ENCODE data around the gene WDR81.
"Not testable (repeated sequence)": the region's sequence is repeated elsewhere in the genome, so short reads cannot be mapped to it uniquely, and the experiment has no call there.

Gene WDR81

GRCh38 chr17:1753767-1754429, 29.4 kb downstream of the WDR81 start:
- DNase-seq (ENCODE audit: low read depth): no peak

DNA sequence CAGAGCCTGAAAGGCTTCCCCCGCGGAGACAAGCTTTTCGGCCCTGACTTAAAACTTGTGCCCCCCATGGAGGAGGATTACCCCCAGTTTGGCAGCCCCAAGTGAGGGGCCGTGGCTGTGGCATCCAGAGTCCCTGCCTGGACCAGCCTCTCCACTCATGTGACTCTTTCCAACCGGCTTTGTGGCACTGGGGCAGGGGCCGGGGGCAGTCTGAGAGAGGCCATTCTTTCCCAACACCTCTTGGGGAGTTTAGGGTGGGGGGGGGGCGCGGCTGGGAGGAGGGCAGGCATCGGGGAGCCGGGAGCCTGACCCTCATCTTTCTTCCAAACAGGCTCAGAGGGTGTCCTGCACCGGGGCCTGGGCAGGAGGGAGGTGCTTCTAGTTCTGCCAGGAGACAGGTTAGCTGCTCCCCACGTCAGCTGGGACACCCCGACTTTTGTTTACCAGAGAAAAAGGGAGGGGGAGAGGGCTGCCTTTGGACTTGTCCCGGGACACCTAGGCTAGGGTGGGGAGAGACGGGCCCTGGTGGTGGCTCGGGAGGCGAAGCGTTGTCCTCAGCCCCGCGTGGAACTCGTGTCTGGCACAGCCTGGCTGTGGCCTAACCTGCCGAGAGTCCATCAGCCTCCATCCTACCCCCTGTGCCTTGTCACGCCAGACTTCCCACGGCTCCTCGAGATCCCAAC, 30.1 kb downstream of the WDR81 start:
- DNase-seq (ENCODE audit: low read depth): no peak

- DNase-seq (ENCODE audit: low read depth): no peak
These were observed 30.8 kb downstream of the WDR81 start for GRCh38 chr17:1755252-1755826.

- DNase-seq (ENCODE audit: low read depth): no peak
These were observed 31.3 kb downstream of the WDR81 start for GRCh38 chr17:1755827-1756262.

DNA sequence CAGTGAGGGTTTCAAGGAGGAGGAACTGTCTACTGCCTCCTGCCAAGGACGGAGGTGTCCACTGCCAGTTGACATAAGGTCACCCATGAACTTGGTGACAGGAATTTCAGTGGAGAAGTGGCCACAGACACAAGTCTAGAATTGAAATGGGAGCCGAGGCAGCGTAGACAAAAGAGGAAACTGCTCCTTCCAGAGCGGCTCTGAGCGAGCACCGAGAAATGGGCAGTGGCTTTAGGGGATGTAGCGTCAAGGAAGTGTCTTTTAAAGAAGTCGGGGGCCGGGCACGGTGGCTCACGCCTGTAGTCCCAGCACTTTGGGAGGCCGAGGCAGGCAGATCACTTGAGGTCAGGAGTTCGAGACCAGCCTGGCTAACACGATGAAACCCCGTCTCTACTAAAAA, 34.3 kb downstream of the WDR81 start:
- no peak for DNase-seq (ENCODE audit: low read depth)

DNA sequence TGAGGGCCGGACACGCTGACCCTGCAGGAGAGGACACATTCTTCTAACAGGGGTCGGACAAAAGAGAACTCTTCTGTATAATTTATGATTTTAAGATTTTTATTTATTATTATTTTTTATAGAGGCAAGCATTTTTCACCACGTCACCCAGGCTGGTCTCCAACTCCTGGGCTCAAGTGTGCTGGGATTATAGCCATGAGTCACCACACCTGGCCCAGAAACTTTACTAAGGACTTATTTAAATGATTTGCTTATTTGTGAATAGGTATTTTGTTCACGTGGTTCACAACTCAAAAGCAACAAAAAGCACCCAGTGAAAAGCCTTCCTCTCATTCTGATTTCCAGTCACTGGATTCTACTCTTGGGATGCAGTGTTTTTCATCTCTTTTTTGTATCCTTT, 35.0 kb downstream of the WDR81 start:
- DNase-seq (ENCODE audit: low read depth): no peak

GRCh38 chr17:1762233-1762900, 37.9 kb downstream of the WDR81 start:
- DNase-seq (ENCODE audit: low read depth): no peak

DNA sequence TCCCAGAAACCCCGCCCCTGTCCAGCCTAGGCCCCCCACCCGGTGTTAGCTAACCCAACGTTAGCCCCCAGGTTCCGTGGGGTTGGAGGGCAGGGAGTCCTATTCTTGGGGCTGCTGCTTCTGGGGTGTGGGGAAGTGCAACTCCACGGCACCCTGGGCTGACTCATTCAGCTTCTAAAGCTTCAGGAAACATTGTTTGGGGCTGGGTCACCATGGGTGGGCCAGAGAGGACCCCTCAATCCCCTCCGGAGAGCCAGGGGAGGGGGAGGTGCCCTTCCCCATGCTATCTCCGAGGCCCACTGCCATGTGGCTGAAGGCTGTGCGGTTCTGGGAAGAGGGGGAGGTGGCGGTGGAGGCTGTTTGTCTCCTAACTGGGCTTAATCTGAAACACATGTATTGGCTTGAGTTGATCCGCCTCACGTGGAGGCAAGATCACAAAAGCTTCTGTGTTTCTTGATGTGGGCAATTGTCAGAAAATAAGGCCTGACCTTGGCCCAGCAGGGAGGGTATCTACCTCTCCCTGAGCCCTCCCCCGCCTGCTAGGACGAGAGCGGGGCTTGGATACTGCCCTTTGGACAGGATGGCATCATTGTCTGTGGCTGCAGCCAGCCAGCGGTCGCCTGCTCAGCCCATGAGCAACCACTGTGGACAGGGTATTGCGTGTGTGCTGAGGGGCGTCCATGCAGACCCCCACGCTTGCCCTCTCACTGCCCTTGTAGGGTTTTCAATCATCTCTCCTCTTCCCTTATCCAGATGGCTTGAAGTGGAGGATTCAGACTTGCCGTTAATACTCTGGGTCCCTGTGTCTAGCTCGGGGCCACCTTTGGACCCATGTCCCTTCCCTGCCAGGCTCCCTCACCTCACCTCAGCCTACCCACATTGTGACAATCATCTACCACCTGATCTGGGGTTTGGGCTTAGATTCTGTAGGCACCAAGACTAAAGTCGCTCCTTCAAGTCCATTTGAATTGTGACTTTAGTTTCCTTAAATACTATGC, 38.7 kb downstream of the WDR81 start:
- no peak for DNase-seq (ENCODE audit: low read depth)

DNA sequence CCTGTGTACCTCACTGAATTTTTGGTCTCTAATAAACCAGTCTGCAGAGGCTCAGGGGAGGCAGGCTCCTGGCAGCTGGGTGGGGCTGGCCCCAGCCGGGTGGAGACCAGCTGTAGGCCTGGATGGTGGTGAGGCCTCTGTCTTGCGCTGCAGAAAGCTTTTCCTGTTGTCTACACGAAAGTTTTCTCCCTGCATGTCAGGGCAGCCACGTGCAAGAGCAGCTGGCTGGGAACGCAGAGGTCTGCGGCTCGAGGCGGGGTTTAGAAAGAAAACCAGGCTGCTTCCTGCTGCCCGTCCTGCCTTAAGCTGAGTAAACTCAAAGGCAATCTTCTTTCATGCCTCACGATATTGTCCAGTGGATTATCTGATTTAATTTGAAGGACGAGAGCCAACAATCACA, 39.8 kb downstream of the WDR81 start:
- DNase-seq (ENCODE audit: low read depth): peak; percentile 8

GRCh38 chr17:1764705-1765104, 40.2 kb downstream of the WDR81 start:
- DNase-seq (ENCODE audit: low read depth): not testable (repeated sequence)

GRCh38 chr17:1765576-1765975, 41.1 kb downstream of the WDR81 start:
- no peak for DNase-seq (ENCODE audit: low read depth)

DNA sequence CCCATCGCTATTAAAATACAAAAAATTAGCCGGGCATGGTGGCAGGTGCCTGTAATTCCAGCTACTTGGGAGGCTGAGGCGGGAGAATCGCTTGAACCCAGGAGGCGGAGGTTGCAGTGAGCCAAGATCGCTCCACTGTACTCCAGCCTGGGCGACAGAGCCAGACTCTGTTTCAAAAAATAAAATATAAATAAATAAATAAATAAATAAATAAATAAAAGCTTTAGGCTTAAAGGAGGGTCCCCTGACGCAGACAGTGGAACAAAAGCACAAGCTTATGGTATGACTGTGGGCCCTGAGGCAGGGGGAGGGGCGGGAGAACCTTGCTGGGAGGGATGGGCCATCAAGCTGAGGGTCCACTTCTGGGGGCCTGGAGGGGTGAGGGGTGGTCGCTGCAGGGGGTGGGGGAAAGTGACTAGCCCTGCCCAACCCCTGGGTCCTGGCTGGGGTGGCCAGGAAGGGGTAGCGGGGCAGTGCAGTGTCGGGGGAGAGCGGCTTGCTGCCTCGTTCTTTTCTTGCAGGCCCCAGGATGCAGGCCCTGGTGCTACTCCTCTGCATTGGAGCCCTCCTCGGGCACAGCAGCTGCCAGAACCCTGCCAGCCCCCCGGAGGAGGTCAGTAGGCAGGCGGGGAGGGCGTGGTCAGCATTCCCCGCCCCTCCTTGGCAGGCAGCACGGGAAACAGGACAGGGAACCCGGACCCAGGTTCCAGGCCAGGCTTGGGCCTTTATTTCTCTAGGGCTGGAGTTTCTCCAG, 42.1 kb downstream of the WDR81 start:
- no peak for DNase-seq (ENCODE audit: low read depth)

- DNase-seq (ENCODE audit: low read depth): no peak
These were observed 42.9 kb downstream of the WDR81 start for GRCh38 chr17:1767358-1767757.

- no peak for DNase-seq (ENCODE audit: low read depth)
These were observed 45.4 kb downstream of the WDR81 start for GRCh38 chr17:1769822-1770477.

DNA sequence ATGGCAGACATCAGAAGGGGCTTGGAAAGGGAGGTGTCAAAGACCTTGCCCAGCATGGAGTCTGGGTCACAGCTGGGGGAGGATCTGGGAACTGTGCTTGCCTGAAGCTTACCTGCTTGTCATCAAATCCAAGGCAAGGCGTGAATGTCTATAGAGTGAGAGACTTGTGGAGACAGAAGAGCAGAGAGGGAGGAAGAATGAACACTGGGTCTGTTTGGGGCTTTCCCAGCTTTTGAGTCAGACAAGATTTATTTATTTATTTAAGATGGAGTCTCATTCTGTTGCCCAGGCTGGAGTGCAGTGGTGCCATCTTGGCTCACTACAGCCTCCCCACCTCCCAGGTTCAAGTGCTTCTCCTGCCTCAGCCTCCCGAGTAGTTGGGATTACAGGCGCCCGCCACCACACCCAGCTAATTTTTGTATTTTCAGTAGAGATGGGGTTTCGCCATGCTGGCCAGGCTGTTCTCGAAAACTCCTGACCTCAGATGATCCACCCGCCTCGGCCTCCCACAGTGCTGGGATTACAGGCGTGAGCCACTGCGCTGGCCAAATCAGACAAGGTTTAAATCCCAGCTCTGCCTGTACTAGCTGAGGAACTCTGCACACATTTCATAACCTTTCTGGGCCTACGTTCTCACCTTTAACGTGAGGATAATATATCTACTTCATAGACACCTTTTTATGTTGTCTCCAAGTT, 48.6 kb downstream of the WDR81 start:
- DNase-seq (ENCODE audit: low read depth): not testable (repeated sequence)

- no peak for DNase-seq (ENCODE audit: low read depth)
These were observed 49.2 kb downstream of the WDR81 start for GRCh38 chr17:1773696-1774181.

DNA sequence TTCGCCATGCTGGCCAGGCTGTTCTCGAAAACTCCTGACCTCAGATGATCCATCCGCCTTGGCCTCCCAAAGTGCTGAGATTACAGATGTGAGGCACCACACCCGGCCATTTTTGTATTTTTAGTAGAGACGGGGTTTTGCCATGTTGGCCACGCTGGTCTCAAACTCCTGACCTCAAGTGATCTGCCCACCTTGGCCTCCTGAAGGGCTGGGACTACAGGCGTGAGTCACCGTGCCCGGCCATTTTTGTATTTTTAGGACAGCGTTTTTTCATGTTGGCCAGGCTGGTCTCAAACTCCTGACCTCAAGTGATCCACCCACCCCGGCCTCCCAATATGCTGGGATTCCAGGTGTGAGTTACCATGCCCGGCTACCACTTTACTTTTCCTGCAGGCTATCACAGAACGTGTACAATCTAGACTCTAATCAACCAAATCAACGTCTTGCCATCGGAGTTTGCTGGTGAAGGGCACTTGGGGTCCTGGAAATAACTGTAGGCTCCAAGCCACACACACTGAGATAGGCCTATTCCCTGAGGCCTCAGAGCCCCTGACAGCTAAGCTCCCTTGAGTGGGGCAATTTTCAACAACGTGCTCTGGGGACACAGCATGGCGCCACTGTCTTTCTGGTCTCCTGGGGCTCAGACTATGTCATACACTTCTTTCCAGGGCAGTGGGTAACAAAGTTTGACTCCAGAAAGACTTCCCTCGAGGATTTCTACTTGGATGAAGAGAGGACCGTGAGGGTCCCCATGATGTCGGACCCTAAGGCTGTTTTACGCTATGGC, 50.1 kb downstream of the WDR81 start:
- DNase-seq (ENCODE audit: low read depth): no peak

- DNase-seq (ENCODE audit: low read depth): no peak
These were observed 51.8 kb downstream of the WDR81 start for GRCh38 chr17:1776328-1776727.

DNA sequence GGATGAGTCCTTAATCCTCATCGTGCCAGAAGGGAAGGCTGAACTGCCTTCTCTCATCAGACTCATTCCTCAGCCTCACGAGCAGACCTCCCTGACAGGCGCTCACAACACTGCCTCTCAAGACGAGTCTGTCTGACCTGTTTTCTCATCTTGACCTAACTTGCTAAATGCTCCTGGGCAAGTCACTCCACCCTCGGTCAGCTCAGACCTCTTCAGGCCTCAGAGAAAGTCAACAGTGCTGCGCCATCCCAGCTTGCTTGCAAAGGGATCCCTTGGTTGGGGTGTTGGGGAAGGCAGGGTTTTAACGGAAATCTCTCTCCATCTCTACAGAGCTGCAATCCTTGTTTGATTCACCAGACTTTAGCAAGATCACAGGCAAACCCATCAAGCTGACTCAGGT, 52.4 kb downstream of the WDR81 start:
- no peak for DNase-seq (ENCODE audit: low read depth)

Data from stimulated activated CD4-positive, alpha-beta T cell treated with anti-CD3 and anti-CD28 coated beads, Interleukin-2, amount 100 ng/mL, for 4 hours (primary cell).